GM18519 (cell line): ENCODE measurements around the gene EXOC3L1.
A peak's percentile ranks its signal among the peaks of the same experiment; 100 is the strongest.

Source experiments
- ATAC-seq: cut with Tn5 transposase; IDR thresholded peaks from one replicate; pipeline ENCODE4 v1.9.1; 2021; ENCODE audit warnings: mild to moderate bottlenecking, moderate library complexity; ENCODE audit not compliant: unreplicated experiment, low FRiP score

EXOC3L1 gene

DNA sequence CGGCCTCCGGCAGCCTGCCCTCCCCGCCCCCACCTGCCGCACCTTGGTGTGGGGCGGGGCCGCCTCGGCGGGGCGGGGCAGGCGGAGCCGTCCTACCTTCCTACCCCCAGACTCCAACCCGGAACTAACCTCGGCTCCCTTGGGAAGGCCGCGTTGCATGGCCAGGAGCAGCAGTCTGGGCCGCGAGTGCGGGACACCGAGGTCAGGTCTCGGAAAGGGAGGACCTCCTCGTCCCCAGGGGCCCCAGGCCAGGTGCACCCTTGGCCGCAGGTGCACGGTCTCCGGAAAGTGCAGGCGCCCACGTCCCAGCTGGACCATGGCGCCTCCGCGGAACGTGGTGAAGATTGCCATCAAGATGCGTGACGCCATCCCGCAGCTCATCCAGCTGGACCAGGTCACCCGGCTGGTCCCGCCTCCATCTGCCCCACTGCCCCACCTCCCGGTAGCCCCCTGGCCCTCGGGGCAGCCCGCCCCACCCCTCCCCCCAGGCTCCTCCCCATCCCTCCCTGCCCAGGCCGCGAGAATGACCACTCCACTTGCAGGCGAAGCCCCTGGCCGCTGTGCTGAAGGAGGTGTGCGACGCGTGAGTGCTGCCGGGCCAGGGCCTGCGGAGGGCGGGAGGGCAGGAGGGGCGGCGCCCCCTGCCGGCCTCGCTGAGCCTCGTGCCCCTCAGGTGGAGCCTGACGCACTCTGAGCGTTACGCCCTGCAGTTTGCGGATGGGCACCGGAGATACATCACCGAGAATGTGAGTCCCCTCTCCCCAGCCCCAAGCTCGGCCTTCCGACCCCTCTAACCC, 9.3 kb upstream of the EXOC3L1 start, which contains the start of gene ELMO3:
TSS of gene ELMO3 (plus strand) at position 121 of the 797 bp plus-strand sequence. CDS start at position 317, 196 bp downstream.
- ATAC-seq, result no peak

DNA sequence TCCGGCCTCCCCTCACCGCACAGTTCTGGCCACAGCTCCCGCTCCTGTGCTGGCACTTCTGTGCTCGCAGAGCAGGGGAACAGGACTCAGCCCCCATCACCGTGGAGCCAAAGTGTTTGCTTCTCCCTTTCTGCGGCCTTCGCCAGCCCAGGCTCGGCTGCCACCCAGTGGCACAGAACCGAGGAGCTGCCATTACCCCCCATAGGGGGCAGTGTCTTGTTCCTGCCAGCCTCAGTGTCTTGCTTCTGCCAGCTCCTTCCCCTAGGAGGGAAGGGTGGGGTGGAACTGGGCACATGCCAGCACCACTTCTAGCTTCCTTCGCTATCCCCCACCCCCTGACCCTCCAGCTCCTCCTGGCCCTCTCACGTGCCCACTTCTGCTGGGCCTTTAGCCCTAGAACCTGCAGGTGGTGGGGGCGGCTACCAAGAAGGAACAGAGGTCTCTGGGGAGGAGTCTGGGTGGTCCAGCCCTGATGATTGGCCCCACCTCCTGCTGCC, 8.3 kb upstream of the EXOC3L1 start:
- ATAC-seq, result no peak

DNA sequence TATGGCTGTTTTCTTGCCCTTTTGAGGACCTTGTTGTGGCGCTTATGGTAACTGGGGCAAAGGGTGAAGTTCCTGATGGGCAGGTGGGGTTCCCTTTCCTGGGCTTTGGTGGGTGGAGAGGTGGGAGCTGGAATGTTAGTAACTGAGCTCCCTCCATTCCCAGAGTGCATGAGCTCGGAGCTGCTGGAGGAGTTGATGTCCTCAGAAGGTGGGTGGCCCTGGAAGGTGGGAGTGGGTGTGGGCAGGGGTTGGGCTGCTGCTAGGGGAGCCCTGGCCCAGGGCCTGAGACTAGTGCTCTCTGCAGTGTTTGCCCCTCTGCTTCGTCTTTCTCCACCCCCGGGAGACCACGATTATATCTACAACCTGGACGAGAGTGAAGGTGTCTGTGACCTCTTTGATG, 7.8 kb upstream of the EXOC3L1 start:
- no peak for ATAC-seq

DNA sequence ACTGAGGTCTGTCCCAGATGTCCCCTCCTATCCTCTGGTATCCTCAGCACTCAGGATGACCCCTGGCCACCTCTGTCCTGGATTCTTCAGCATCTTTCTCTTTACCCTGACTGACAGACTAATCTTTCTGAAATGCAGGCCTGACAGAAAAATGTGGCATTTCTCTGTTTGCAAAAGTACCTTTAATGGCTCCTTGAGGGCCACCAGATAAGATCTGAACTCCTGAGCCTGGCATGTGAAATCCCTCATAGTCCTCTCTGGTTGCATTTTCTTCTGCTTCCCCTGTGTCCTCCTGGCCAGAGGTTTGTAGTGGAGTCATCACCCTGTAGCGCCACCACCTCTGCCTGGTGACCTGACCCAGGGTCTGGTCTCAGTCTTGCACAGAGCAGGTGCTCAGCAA, 6.9 kb upstream of the EXOC3L1 start:
- no peak for ATAC-seq

DNA sequence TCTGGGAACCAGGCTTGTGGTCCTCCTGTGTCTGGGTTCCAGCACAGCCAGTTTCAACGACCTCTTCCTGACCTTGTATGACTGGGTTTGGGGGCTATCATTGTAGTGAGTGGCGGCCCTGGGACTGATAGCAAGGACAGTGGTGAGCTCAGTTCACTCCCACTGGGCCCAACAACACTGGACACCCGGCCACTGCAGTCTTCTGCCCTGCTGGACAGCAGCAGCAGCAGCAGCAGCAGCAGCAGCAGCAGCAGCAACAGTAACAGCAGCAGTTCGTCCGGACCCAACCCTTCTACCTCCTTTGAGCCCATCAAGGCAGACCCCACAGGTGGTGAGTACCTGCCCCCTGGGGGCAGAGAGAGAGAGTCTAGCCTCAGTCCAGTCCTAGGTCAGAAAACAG, 5.7 kb upstream of the EXOC3L1 start:
- no peak for ATAC-seq

DNA sequence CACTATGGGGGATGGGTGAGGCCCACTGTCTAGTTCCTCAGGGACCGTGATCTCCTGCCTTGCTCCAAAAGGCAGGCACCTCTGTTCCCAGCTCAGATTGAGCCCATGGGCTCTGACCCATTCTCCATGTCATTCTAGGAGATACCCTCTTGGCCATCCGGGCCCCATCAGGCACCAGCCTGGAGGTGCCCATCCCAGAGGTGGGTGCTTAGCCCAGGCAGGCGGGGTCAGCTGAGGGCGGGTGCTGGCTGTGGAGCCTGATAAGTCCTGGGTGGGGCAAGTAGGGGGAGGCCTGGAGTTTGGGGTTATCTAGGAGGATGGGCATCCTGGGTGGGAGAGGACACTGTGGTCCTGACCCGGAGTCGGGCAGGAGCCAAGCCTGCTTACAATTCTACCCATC, 4.3 kb upstream of the EXOC3L1 start:
- no peak for ATAC-seq

DNA sequence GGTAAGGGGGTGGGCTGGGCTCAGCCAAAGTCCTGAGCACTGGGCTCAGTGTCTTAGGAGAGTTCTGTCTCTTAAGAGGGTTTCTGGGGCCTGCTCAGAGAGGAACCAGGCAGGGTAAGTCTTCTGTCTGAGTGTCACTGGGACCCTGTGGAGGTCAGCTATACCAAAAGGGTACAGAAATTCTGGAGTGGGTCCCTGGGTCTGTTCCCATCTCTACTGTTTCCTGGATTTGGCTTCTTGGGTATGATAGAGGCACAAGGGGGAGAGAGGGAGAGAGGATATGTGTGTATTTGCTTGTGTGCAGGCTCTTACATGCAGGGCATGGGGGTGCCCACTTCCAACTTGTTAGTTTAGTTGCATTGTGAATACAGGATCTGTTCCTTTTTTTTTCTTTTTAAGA, 3.6 kb upstream of the EXOC3L1 start:
- no peak for ATAC-seq

DNA sequence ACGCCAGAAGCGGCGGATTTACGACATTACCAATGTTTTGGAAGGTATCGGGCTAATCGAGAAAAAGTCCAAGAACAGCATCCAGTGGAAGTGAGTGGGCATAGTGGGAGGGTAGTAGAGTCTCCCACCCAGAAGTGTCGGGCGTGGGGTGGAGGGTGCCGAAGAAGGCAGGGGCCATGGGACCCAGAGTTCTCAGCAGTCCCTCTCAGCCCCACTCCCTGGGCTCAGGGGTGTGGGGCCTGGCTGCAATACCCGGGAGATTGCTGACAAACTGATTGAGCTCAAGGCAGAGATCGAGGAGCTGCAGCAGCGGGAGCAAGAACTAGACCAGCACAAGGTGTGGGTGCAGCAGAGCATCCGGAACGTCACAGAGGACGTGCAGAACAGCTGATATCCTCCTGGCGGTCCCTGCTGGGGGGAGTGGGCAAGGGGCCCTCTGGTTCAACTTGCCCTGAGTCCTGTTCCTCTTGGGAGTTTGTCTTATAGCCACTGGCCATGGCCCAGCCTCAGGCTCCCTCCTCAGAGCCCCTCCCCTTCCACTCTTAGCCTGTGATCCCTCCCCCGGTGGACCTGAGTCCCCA, 2.9 kb upstream of the EXOC3L1 start:
- ATAC-seq, result no peak

DNA sequence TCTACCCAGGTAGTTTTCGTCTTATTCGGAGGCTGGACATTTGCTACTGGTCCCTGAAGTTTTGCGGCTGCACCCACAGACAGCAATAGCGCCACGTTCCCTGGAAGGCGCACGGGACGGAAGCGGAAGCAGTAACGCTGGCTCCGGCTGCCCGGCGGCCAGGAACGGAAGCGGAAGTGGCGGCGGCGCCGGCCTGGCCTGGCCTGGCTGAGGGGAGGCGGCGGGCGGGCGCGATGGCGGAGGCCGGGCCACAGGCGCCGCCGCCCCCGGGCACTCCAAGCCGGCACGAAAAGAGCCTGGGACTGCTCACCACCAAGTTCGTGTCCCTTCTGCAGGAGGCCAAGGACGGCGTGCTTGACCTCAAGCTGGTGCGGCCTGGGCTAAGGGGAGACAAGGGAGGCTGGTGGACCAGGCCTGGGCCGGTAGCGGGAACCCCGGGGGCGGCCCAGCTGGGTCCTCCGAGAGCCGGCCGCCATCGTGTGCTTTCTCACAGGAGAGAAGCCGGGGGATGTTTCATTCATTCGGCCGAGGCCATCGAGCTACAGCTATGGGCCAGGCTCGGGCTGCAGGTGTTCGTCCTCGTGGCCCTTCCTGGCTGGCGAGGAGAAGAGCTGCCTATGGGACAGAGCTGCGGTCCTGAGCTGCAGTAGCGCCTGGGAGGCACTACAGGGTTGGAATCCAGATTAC, 2.2 kb upstream of the EXOC3L1 start, which contains the start of gene E2F4:
TSS of gene E2F4 (plus strand) at position 161 of the 687 bp plus-strand sequence. CDS start at position 234, 73 bp downstream.
- ATAC-seq, result peak; percentile 68

DNA sequence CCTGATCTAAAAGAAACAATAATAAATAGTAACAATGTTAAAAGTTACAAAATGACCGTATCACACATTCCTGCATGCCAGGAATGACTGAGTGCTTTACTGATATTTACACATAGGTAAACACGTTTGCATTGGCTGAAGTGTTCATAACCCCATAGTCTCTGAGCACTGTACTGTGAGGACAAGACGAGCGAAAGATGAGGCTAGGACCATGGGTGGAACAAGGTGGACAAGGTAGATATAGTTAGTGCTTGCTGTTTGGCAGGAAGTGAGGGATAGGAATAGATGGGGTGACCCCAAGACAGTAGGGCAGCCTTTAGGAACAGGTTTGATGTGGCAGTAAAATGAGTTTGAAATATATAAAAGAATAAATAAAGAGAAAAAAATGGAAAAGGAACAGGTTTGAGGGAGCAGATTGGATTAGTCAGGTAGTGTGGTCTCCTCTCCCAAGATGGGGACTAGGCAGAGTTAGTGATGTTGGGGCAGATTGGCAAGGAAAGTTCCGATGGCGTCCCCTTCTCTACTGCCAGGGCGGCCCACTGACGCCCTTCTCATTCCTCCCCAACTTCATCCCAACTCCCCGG, 1.6 kb upstream of the EXOC3L1 start:
- no peak for ATAC-seq

DNA sequence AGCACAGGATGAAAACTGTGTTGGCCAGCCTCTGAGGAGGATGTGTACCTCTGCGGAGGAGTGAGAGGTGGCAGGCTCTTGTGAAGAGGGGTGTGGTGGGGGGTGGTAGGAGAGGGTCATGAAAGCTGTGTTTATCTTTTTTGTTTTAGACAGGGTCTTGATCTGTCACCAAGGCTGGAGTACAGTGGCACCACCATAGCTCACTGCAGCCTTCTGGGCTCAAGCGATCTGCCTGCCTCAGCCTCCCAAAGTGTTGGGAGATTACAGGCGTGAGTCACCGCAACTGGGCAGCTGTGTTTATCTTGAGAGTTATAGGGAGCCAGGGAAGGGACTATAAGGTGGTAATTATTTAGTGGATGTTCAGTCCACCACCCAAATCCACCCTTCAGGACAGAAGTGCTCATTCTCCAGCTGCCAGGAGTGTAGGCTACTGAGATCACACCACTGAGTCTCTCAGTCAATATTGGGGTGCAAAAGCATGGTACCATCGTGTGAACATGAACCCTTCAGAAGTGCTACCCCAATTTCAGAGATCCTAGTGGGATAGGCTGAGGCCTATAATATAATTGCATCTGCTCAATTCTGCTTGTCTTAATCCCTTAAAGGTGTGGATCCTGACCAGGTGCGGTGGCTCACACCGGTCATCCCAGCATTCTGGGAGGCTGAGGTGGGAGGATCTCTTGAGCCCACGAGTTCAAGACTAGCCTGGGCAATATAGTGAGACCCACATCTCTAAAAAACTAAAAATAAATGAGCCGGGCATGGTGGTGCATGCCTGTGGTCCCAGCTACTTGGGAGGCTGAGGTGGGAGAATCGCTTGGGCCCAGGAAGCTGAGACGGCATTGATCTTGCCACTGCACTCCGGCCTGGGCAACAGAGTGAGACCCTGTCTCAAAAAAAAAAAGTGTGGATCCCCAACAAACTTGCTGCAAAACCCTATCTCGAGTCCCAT, 788 bp upstream of the EXOC3L1 start:
- ATAC-seq, result no peak

DNA sequence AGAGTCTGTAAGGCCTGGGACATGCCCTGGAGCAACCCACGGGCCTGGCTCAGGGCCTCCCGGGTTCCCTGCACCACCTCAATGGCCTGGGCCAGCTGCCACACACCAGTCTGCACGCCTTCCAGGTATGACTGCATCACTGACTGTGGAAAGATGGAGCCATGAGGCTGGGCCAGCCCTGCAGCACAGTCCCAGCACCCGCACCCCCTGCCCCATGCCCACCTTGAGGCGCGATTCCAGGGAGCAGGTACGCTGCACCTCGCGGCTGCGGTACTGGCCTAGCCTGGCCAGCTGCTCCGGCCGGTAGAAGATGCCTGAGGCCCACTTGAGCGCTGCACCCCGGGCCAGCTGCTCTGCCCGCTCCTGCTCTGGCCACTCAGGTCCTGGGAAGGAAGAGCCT, 1.1 kb downstream of the EXOC3L1 start:
- ATAC-seq, result no peak

DNA sequence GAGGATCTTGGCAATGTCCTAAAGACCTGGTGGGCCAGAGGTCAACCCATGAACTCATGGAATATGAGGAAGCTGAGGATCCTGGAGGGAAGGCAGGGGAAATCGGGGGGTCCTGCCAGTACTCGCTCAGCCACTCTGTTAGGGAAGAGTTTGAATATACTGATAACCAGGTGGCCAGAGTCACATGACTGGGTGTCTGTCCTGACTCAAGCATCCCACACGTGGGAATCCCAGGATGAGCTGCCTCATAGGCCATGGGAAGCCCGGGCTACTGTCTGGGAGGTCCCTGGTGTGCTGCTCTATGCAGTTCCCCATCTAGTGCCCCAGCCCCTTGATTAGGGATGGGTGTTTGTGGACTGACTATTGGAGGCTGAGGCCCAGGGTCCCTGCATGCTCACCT, 1.6 kb downstream of the EXOC3L1 start:
- no peak for ATAC-seq

DNA sequence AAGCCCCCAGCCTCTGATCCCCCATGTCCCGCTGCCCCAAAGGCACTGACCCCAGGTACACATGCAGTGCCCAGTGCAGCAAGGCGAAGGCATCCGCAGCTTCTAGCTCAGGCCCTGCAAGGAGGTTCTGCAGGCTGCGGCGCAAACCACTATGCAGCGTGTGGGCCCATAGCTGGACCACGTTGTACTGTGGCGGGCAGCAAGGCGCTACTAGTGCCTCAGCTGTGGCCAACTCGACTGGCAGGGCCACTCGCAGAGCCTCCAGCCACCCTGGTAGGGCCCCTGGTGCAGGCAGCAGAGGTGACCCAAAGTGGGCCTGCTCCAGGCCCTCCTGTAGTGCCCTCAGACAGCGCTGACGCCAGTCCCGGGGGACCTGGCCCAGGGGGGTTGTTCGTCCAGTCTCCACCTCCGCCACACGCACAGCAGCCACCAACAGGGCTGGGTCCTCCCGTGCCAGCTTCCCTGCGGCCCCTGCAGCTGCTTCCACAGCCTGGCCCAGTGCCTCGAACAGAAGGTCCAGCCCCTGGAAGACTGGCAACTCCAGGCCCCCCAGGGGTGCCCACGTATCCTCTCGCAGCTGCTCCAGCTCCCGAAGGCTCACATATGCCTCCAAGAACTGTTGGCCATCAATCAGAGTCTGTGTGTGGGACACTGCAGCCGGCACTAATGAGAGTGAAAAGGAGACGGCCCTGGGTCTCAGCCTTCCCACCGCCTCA, 2.6 kb downstream of the EXOC3L1 start:
- no peak for ATAC-seq

DNA sequence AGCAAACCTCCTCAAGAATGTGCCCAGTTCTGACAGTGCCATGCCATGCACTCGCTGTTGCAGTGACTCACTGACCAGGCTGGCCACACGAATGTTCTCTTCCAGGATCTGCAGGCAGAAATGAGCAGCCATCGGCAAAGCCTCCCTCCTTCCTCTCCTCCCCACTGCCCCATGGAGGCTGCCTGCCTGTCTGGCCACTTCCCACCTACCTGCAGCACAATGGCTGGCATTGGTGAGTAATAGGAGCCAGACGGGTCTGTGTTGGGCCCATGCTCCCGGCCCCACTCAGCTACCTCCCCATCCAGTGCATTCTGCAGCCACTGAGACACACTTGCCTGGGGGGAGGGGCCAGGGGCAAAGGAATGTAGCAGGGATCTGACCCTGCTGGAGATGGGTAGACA, 3.4 kb downstream of the EXOC3L1 start:
- ATAC-seq, result no peak

DNA sequence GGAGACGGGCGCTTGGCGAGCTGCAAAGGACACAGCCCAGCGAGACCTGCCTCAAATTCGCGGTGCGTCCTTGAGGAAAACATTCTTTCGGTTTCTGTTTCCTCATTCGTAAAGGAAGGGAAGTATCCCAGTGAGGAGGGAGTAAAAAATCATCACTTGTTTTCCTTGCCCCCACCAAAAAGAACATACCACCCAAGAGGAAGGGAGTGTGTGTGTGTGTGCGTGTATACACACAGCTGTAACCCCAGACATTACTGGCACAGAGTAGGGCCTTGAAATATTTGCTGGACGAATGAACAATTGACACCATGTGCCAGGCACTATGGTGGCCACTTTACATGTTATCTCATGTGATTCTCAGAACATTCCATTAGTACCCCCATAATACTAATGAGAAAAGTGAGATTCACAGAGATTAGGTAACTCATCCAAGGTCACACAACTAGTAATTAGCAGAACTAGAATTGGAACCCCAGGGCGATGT, 4.2 kb downstream of the EXOC3L1 start:
- ATAC-seq, result no peak

DNA sequence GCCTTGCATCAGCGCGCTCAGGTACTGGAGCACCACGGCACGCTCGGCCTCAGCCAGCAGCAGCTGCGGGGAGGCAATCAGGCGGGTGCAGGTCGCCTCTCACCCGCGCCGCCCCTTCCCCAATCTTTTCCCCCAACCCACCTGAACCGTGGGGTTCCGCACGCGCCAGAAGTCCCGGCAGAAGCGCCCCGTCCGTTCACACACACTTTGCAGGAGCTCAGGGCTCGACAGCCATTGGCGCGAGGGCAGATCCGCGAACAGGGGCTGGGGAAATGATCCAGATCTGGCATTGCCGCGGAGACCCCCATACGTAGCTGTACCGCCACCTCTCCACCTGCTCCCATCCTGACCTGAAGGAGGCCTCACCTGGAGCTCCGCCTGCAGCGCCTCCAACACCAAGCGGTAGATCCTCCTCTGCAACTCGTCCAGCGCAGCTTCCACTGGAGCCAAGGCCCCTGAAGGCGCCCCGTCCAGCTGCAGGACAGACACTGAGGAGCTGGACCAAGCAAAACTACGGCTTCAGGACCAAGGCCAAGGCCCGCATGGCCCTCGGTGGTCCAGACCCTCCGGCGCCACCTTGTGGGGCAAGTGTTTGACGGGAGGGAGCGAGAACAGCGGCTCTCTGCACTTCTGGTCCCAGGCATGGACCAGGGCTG, 4.8 kb downstream of the EXOC3L1 start:
- no peak for ATAC-seq

DNA sequence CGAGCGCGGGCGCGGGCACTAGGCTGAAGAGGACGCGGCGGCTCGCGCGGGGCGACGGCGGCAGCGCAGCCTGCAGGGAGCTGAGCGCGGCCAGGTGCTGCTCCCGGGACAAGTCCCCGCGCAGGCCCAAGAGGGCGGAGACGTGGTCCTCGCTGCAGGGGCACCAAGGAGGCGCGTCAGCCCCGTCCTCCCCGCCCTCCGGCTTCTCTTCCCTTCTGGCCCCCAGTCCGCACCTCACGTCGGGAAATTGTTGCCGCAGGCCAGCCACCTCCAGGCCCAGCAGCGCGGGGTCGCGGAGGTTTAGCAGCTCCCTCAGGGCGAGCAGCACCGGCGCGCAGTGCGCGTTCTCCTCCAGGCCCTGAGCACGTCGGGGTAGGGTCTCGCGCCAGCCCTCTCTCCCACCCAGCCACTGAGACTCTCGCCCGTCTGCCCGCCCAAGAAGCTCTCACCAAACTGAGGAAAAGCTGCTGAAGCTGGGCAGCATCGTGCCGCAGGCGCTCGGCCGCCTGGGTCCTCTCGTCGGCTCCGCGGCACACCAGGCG, 5.4 kb downstream of the EXOC3L1 start:
- no peak for ATAC-seq
